HG03196 (cell line): ENCODE data around the gene ITGA2.
A peak's percentile ranks its signal among the peaks of the same experiment; 100 is the strongest.
"Not testable (repeated sequence)": the region's sequence is repeated elsewhere in the genome, so short reads cannot be mapped to it uniquely, and the experiment has no call there.

ENCODE experiments used
- ATAC-seq: cut with Tn5 transposase; IDR thresholded peaks from one replicate; pipeline ENCODE4 v1.9.1; 2021; ENCODE audit not compliant: unreplicated experiment

ITGA2 gene

GRCh38 chr5:52989025-52989780, at the start of gene ITGA2:
TSS of gene ITGA2 (plus strand) at chr5:52989352. CDS start at chr5:52989469, 117 bp downstream.
- ATAC-seq = peak; percentile 47

GRCh38 chr5:52943285-52943684, 45.9 kb upstream of the ITGA2 start:
- peak; percentile 65 for ATAC-seq

- ATAC-seq = no peak
These were observed 45.3 kb upstream of the ITGA2 start for GRCh38 chr5:52943808-52944207.

GRCh38 chr5:52945040-52945439, 44.1 kb upstream of the ITGA2 start:
- ATAC-seq = no peak

- no peak for ATAC-seq
These were observed 41.9 kb upstream of the ITGA2 start for GRCh38 chr5:52947208-52947607.

- no peak for ATAC-seq
These were observed 41.3 kb upstream of the ITGA2 start for GRCh38 chr5:52947851-52948250.

- peak; percentile 98 for ATAC-seq
These were observed 40.6 kb upstream of the ITGA2 start for GRCh38 chr5:52948418-52949076.

- no peak for ATAC-seq
These were observed 38.5 kb upstream of the ITGA2 start for GRCh38 chr5:52950686-52951085.

GRCh38 chr5:52952483-52952882, 36.7 kb upstream of the ITGA2 start:
- ATAC-seq = no peak

- ATAC-seq = no peak
These were observed 33.1 kb upstream of the ITGA2 start for GRCh38 chr5:52956014-52956413.

GRCh38 chr5:52956915-52957747, 32.0 kb upstream of the ITGA2 start:
- peak; percentile 83 for ATAC-seq

- ATAC-seq = no peak
These were observed 27.9 kb upstream of the ITGA2 start for GRCh38 chr5:52961274-52961681.

GRCh38 chr5:52963636-52964035, 25.5 kb upstream of the ITGA2 start:
- ATAC-seq = no peak

- ATAC-seq = no peak
These were observed 25.0 kb upstream of the ITGA2 start for GRCh38 chr5:52964138-52964537.

- not testable (repeated sequence) for ATAC-seq
These were observed 13.0 kb upstream of the ITGA2 start for GRCh38 chr5:52976157-52976556.

GRCh38 chr5:52977264-52977897, 11.8 kb upstream of the ITGA2 start:
- ATAC-seq = no peak

GRCh38 chr5:52981507-52981906, 7.6 kb upstream of the ITGA2 start:
- ATAC-seq = no peak

- no peak for ATAC-seq
These were observed 5.2 kb upstream of the ITGA2 start for GRCh38 chr5:52983731-52984636.

- ATAC-seq = no peak
These were observed 3.8 kb upstream of the ITGA2 start for GRCh38 chr5:52985306-52985705.

- ATAC-seq = no peak
These were observed 1.3 kb upstream of the ITGA2 start for GRCh38 chr5:52987711-52988331.
